Glomerular visceral epithelial cell (primary cell): ENCODE measurements around the gene EFNB2.

Experiments
- DNase-seq: peaks from one replicate; pipeline ENCODE4 v3.0.0-alpha.2; 2016; ENCODE audit errors: extremely low spot score

The EFNB2 gene

DNA sequence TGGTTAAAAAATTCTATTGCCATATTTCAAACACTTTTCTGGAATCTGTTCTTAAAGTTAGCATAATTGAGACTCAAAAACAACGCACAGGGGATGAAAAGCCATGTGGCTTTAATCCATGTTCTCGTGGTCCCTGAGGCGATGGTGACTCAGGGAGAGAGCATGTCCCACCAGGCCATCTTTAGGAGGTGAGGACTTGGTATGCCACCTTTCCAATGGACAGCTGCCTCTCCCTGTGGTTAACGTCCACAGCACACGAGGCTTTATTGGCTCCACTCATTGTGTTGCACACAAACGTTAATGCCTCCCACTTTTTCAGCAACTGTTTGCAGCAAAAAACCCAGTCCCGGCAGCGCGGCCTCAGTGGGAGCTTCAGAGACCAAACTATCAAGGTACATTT lies 51.4 kb downstream of the EFNB2 start:
- peak; percentile 5 for DNase-seq

DNA sequence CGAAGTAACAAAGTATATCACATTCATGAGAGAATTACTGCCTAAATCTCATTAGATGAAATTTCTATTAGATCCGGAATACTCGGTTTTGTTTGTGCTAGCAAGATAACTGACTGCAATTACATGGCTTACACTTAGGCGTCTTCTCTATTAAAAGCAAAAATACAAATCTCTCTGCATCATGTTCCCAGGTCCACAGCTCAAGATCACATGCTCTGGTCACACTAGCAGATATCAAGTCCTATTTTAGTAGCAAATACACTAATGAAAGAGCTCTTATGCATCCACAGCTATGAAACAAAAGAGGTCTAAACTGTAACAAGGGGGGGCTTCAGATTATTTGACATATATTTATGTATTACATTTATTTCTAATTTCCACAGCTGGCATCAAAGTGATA lies 53.5 kb downstream of the EFNB2 start:
- DNase-seq, result no peak

GRCh38 chr13:106480351-106480910 lies 55.0 kb downstream of the EFNB2 start:
- DNase-seq, result no peak

DNA sequence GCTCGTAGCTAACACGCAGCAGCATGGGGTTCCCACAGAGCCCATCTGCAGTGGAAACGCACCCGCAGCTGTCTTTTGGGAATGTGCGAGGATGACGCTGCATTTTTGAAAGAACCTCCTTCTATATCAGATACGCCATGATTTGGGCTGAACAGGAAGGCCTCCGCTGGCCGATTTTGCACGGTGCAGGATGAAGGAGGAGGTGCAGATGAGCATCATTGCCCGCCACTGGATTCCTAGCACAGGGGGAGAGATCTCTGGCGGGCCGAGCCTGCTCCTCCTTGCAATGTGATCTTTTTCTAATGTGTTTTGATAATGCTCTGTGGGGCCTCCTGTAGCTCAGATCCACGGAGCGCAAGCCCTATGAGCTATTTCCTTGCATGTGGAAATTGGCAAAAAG lies 55.5 kb downstream of the EFNB2 start:
- no peak for DNase-seq

DNA sequence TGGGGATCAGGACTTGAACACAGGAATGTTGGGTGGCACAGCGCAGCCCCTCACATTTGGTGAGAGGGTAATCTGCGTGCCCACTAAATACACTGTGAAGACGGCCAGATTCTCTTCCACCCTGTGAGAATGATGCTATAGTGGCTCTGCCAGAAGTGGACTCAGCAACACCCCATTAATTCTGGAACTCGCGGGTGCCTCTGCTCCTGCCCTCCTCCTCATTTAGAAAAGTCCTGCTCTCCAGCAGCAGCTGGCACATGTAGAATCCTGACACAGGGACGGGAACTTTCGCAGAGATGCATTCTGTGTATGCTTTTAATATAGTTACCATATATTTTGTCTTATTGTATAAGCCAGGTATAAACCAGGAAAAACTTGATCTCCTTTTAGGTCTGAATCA lies 57.3 kb downstream of the EFNB2 start:
- DNase-seq, result no peak

GRCh38 chr13:106477303-106477702 lies 58.2 kb downstream of the EFNB2 start:
- no peak for DNase-seq

- no peak for DNase-seq
Observed at GRCh38 chr13:106475852-106476251, 59.6 kb downstream of the EFNB2 start.

DNA sequence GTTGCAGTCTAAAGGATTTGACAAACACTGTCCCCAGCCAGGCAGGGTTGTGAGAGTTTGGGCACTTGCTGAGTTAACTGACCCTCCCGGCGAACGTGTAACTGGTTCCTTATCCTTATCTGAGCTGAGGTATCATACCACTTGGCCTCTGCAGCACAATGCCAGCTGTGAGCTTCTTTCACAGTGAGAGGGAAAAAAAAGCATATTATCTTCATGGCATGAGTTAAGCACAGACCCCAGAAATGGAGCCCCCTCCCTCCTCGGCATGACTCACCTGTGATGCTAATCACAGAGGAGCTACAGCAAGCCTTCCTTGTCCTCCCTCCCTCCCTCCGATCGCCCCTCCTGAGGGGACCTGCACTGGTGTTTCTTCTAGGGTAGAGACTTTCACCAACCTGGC lies 60.5 kb downstream of the EFNB2 start:
- no peak for DNase-seq

DNA sequence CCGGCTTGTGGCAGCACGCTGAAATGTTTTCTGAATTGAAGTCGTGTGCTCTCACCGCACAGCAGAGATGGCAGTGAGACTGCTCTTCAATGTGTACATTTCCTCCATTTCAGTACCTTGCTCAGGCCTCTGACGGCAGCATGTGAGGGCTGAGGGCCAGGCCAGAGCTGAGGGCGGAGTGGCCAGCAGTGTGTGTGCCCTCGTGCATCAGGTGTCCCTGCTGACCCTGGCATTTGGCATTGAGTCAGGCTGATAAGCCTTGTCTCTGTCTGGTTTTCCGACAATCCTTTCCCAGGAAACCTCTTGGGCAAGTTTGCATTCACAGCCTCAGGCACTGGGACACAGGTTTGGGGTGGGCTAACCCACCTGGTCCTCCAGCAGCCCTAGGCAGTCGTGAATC lies 62.3 kb downstream of the EFNB2 start:
- no peak for DNase-seq

GRCh38 chr13:106472621-106473020 lies 62.8 kb downstream of the EFNB2 start:
- peak; percentile 4 for DNase-seq

DNA sequence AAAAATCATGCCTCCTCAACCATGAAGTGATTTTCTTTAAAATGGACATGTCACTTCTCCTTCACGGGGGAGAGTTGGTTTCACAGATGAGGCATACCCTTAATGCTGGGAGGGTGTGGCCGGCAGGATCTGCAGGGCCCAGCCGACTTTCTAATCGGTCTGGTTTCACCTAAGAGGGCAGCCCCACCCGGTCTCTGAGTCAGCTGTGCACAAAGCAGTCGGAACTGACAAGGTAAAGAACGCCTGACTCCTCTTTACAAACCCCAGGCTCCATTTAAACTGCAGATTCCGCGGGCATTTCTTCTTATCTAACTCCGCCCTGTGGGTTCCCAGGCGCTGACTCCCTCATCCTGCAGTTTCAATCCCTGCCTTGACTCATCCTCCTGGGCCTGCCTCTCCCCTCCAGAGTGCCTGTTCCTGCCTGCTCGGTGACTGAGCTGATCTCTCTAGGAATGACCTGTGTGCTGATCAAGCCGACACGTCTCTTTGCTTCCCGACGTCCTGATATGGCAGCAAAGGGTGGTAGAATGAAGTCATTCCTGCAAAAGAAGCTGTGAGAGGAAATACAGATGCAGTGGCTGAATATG lies 63.4 kb downstream of the EFNB2 start:
- DNase-seq, result peak; percentile 93

DNA sequence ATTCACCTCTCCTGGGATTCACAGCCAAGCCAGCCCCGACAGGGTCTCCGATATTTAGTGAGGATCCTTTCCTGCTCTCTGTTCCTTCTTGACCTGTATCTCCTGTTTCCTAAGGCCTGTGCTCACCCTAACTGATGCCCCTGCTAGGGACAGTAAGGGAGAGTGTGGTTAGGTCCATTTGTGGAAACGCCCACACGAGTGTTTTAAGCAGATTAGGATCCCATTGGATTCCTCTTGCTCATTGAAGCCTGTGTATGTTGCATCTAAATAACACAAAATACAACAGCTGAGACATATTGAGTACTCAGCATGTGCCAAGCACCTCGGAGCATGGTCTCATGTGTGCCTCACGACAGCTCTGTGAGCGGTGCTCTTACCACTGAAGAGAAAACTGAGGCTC lies 64.9 kb downstream of the EFNB2 start:
- no peak for DNase-seq

DNA sequence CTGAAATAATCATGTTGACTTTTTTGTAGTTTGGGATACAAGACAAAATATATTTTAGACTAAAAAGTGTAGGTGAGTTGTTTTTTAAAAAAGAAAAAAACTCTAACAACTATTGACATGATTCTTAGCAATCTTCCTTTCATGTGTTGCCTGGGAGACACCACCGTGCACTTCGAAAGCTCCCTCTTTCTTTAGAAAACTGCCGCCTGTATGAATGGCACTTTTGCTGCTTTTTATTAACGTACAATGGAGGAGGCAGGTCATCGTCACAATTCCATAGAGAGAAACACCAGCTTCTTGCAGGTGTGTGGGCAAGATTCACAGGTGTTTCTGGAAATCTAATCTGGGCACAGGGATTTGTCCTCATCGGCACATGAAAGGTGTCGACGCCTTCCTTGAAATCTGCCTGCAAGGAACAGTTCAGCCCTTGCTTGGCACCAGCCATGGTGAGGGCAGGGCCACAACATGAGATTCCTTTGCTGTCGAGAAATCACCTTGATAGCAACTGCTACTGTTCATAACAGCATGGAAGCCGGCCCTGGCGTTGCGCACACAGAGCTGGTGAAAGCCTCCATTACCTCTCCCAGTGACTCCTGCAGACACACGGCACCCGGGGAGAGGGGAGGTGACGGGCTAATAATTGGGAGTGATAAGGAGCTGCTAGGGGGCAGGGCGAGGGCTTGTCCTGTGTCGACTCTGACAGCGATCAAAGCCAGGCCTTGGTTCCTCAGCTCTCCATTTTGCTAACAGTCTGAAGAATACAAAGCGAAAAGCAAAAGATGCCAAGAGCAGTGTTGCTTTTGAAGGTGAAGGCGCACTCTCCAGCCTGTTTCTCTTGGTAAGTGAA lies 66.5 kb downstream of the EFNB2 start:
- no peak for DNase-seq

GRCh38 chr13:106468207-106468606 lies 67.3 kb downstream of the EFNB2 start:
- no peak for DNase-seq

GRCh38 chr13:106467427-106468122 lies 67.9 kb downstream of the EFNB2 start:
- DNase-seq, result no peak

GRCh38 chr13:106466691-106467426 lies 68.6 kb downstream of the EFNB2 start:
- peak; percentile 52 for DNase-seq

DNA sequence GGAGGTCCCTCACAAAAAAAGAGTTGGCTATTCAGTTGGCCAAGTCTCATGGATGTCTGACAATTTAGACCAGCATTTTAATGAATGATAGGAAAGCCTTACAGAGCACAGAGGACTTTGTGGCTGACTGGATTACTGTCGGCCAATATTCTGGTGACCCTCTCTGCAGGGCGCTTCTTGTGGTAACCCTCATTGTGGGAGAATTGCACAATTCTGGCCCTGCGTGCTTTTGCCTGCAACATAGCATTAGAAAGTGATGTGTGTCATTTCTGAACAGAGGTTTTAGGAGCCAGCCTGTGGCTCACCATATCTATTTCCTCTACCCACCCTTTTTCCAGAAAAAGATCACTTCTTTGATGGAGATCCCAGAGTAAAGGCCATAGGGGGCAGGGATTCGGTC lies 71.4 kb downstream of the EFNB2 start:
- DNase-seq, result no peak

GRCh38 chr13:106462710-106463109 lies 72.8 kb downstream of the EFNB2 start:
- DNase-seq, result no peak

- no peak for DNase-seq
Observed at GRCh38 chr13:106455777-106456176, 79.7 kb downstream of the EFNB2 start.

DNA sequence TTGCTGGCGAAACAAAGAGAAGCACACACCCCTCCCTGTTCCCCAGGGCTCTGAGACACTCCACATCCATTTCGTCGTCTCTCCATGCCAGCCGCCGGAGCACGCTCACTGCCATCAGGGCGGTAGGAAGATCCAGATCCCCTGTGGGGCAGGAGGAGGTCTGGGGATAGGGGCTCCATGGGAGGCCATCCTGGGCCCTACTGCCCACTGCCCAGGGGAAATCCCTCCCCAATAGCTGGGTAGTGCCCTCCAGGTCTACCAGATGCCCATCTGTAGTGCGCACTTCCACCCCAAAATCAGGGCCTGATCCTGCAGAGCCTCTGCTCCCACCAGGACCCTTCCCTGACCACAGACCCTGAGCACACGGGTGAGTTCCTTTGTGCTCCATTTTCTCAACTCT lies 80.3 kb downstream of the EFNB2 start:
- DNase-seq, result no peak

DNA sequence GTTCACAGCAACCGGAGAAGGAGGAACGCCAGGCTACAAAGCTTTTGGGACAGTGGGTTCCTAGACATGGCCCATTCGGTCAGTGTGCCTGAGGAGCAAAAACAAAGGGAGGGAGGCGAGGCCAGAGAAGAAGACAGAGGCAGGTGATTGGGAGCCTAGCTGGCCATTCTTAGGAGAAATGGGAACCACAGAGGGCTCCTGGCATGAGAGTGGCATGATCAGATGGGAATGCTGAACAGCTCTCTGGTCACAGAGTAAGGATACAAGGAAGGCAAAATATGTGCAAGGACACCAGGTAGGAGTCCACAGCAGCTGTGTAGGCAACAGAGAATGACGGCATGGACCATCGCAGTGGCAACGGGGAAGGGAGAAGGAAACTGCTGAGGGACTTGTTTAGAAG lies 82.4 kb downstream of the EFNB2 start:
- no peak for DNase-seq

DNA sequence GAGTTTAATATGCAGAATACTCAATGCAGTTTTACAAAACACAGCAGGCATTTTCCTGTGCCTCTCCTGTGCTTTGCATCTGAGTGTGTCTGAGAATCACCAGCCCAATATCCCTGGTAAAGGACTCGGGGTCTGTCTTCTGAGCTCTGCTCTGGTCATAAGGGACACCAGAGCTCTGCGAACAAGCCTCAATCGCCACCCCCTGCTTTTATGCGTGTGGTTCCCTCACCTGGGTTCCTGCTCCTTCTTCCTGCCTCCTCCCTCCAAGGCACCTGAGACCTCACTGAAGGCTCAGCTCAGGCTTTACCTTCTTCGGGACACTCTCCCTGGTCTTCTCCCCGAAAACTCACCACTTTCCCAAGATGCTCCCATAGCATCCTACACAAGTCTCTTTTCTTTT lies 84.5 kb downstream of the EFNB2 start:
- no peak for DNase-seq
